ENCODE data around the gene ADCY2. TPM values are rescaled to one million over a fixed set of nuclear protein-coding genes. Genes with fewer than 3 reads are reported as not detected.
A peak's percentile ranks its signal among the peaks of the same experiment; 100 is the strongest.

Gene ADCY2
- polyA plus RNA-seq, 2 donors: 0.06 to 0.76 TPM

DNA sequence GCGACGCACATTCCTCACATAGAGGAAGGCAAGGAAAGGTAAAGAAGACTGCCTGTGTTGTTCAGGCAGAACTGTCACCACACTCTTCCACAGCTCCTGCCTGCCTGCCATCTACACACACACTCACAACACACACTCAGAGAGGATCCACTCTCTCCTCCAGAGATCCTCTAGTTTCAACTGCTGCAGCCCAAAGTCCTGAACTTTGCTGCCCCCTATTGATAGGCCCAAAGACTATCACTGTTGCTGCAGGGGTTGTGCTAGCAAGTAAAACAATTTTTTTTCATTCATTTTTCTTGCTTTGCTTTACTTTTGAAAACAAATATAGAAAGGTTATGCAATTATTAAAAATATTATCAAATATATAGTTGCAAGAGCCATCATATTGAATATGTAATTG is 460.9 kb downstream of the ADCY2 start:
- no peak overlapping the region for H3K4me3 ChIP-seq (ENCODE audit: low read depth in 1 of 2, low read length in 2 of 2)
- peaks cover 0 to 2% of the 10 kb centered on the region in 2 donors for H3K4me1 ChIP-seq (ENCODE audit: control insufficient read depth in 2 of 2, insufficient read depth in 2 of 2, low read length in 1 of 2)
- H3K27ac ChIP-seq (ENCODE audit: low read depth in 2 of 2, low read length in 1 of 2): no peak overlapping the region
- H3K27me3 ChIP-seq (ENCODE audit: control insufficient read depth in 1 of 2, insufficient read depth in 2 of 2, low read length in 2 of 2): no peaks in the 10 kb centered on the region
- 94 to 100% methylated on average over 2 of the region's 2 CpGs for WGBS, 2 donors
- H3K36me3 ChIP-seq (ENCODE audit: control insufficient read depth in 2 of 2, insufficient read depth in 2 of 2, low read length in 1 of 2): peaks cover 3 to 6% of the 10 kb centered on the region in 2 donors
- H3K9me3 ChIP-seq (ENCODE audit: control insufficient read depth in 2 of 2, insufficient read depth in 1 of 2, low read depth in 1 of 2, low read length in 1 of 2): no peaks in the 10 kb centered on the region

DNA sequence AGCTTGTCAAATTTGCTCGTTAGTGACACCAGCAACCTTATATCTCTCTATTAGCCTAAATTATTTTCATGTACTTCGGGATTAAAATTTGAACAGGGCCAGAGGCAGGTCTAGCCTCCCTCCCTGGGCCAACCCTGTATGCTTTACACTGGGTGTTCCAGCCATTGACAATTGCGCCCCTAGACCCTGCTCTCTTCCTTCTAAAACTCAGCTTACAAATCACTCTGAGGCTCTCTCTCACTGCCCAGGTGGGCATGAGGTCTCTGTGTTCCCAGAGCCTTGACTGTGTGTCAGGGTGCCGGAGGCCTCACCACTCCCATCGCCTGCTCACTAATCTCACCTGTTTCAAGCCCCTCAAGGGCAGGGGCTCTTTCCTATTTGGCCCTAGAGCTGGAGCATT is 461.4 kb downstream of the ADCY2 start:
- Histone ChIP-seq H3K4me1 (ENCODE audit: control insufficient read depth in 2 of 2, insufficient read depth in 2 of 2, low read length in 1 of 2) (no peaks in the 10 kb centered on the region), H3K4me3 (ENCODE audit: low read depth in 1 of 2, low read length in 2 of 2) (no peak overlapping the region), H3K9me3 (ENCODE audit: control insufficient read depth in 2 of 2, insufficient read depth in 1 of 2, low read depth in 1 of 2, low read length in 1 of 2) (no peaks in the 10 kb centered on the region), H3K27ac (ENCODE audit: low read depth in 2 of 2, low read length in 1 of 2) (no peak overlapping the region), H3K27me3 (ENCODE audit: control insufficient read depth in 1 of 2, insufficient read depth in 2 of 2, low read length in 2 of 2) (no peaks in the 10 kb centered on the region), H3K36me3 (ENCODE audit: control insufficient read depth in 2 of 2, insufficient read depth in 2 of 2, low read length in 1 of 2) (peaks cover 6% of the 10 kb centered on the region in 2 donors)
- 84 to 85% methylated on average over 5 of the region's 5 CpGs for WGBS, 2 donors

DNA sequence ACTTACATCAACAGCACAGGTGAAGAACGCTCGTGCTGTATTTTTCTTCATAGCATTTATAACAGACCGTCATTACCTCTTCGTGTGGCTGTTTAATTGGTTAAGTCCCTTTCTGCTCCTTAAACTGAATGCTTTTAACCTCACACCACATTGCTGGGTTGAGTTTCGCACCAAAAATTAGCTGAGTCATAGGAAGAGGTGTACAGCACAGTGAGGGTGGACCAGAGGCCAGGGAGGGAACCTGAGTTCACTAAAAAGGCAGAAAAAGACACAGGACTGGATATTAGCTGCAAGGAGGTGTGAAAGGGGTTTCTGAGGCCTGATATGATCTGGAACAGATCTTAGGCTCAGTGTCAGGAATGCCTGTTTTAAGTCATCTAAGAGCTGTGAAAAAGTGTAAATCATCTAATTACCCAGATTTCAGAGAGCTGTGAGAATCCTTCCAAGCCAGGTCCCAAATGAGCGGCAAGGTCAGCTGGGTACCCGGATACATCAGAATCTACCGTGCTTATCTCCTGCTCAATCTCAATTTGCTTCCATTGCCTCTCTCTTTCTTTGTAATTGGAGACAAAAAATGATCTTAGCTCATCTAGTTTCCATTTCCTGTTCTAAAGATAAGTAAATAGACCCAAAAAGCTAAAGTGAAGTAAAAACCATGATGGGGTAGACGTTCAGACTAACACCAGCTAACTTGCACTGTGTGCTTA is 462.1 kb downstream of the ADCY2 start:
- H3K4me3 ChIP-seq (ENCODE audit: low read depth in 1 of 2, low read length in 2 of 2): no peak overlapping the region
- H3K9me3 ChIP-seq (ENCODE audit: control insufficient read depth in 2 of 2, insufficient read depth in 1 of 2, low read depth in 1 of 2, low read length in 1 of 2): no peaks in the 10 kb centered on the region
- 75 to 84% methylated on average over 9 of the region's 9 CpGs for WGBS, 2 donors
- peaks cover 6% of the 10 kb centered on the region in 2 donors for H3K36me3 ChIP-seq (ENCODE audit: control insufficient read depth in 2 of 2, insufficient read depth in 2 of 2, low read length in 1 of 2)
- H3K27me3 ChIP-seq (ENCODE audit: control insufficient read depth in 1 of 2, insufficient read depth in 2 of 2, low read length in 2 of 2): no peaks in the 10 kb centered on the region
- H3K4me1 ChIP-seq (ENCODE audit: control insufficient read depth in 2 of 2, insufficient read depth in 2 of 2, low read length in 1 of 2): no peaks in the 10 kb centered on the region
- H3K27ac ChIP-seq (ENCODE audit: low read depth in 2 of 2, low read length in 1 of 2): no peak overlapping the region

- Histone ChIP-seq H3K36me3 (ENCODE audit: control insufficient read depth in 2 of 2, insufficient read depth in 2 of 2, low read length in 1 of 2) (peaks cover 0 to 4% of the 10 kb centered on the region in 2 donors), H3K4me1 (ENCODE audit: control insufficient read depth in 2 of 2, insufficient read depth in 2 of 2, low read length in 1 of 2) (peaks cover 0 to 2% of the 10 kb centered on the region in 2 donors), H3K27me3 (ENCODE audit: control insufficient read depth in 1 of 2, insufficient read depth in 2 of 2, low read length in 2 of 2) (no peaks in the 10 kb centered on the region), H3K4me3 (ENCODE audit: low read depth in 1 of 2, low read length in 2 of 2) (no peak overlapping the region), H3K9me3 (ENCODE audit: control insufficient read depth in 2 of 2, insufficient read depth in 1 of 2, low read depth in 1 of 2, low read length in 1 of 2) (no peaks in the 10 kb centered on the region), H3K27ac (ENCODE audit: low read depth in 2 of 2, low read length in 1 of 2) (no peak overlapping the region)
- WGBS, 2 donors: 87 to 95% methylated on average over 2 of the region's 2 CpGs
Measured at GRCh38 chr5:7866196-7866595, 470.3 kb downstream of the ADCY2 start.

- H3K27ac ChIP-seq (ENCODE audit: low read depth in 2 of 2, low read length in 1 of 2): no peak overlapping the region
- no peaks in the 10 kb centered on the region for H3K27me3 ChIP-seq (ENCODE audit: control insufficient read depth in 1 of 2, insufficient read depth in 2 of 2, low read length in 2 of 2)
- WGBS, 2 donors: 71 to 72% methylated on average over 3 of the region's 3 CpGs
- no peak overlapping the region for H3K4me3 ChIP-seq (ENCODE audit: low read depth in 1 of 2, low read length in 2 of 2)
- no peaks in the 10 kb centered on the region for H3K9me3 ChIP-seq (ENCODE audit: control insufficient read depth in 2 of 2, insufficient read depth in 1 of 2, low read depth in 1 of 2, low read length in 1 of 2)
- H3K4me1 ChIP-seq (ENCODE audit: control insufficient read depth in 2 of 2, insufficient read depth in 2 of 2, low read length in 1 of 2): peaks cover 0 to 2% of the 10 kb centered on the region in 2 donors
- no peaks in the 10 kb centered on the region for H3K36me3 ChIP-seq (ENCODE audit: control insufficient read depth in 2 of 2, insufficient read depth in 2 of 2, low read length in 1 of 2)
Measured at GRCh38 chr5:7867260-7867659, 471.3 kb downstream of the ADCY2 start.

- Histone ChIP-seq H3K9me3 (ENCODE audit: control insufficient read depth in 2 of 2, insufficient read depth in 1 of 2, low read depth in 1 of 2, low read length in 1 of 2) (no peaks in the 10 kb centered on the region), H3K4me1 (ENCODE audit: control insufficient read depth in 2 of 2, insufficient read depth in 2 of 2, low read length in 1 of 2) (peaks cover 0 to 2% of the 10 kb centered on the region in 2 donors), H3K36me3 (ENCODE audit: control insufficient read depth in 2 of 2, insufficient read depth in 2 of 2, low read length in 1 of 2) (no peaks in the 10 kb centered on the region), H3K27ac (ENCODE audit: low read depth in 2 of 2, low read length in 1 of 2) (peak overlapping the region; percentile 39 to 48), H3K27me3 (ENCODE audit: control insufficient read depth in 1 of 2, insufficient read depth in 2 of 2, low read length in 2 of 2) (no peaks in the 10 kb centered on the region), H3K4me3 (ENCODE audit: low read depth in 1 of 2, low read length in 2 of 2) (peak overlapping the region; percentile 68 to 96)
- 0 to 1% methylated on average over 8 of the region's 8 CpGs for WGBS, 2 donors
Measured at GRCh38 chr5:7868427-7868772, 472.5 kb downstream of the ADCY2 start.

GRCh38 chr5:7868773-7869473 is 473.0 kb downstream of the ADCY2 start, which contains the start of the genes FASTKD3 and MTRR:
Gene FASTKD3 (minus strand): TSS chr5:7869031. CDS start chr5:7868083, 948 bp downstream.
Gene MTRR (plus strand): TSS chr5:7869148. CDS start chr5:7870795, 1,647 bp downstream.
- H3K4me1 ChIP-seq (ENCODE audit: control insufficient read depth in 2 of 2, insufficient read depth in 2 of 2, low read length in 1 of 2): peaks cover 0 to 2% of the 10 kb centered on the region in 2 donors
- H3K27me3 ChIP-seq (ENCODE audit: control insufficient read depth in 1 of 2, insufficient read depth in 2 of 2, low read length in 2 of 2): no peaks in the 10 kb centered on the region
- WGBS, 2 donors: 0 to 1% methylated on average over 81 to 83 of the region's 83 CpGs
- H3K9me3 ChIP-seq (ENCODE audit: control insufficient read depth in 2 of 2, insufficient read depth in 1 of 2, low read depth in 1 of 2, low read length in 1 of 2): no peaks in the 10 kb centered on the region
- no peaks in the 10 kb centered on the region for H3K36me3 ChIP-seq (ENCODE audit: control insufficient read depth in 2 of 2, insufficient read depth in 2 of 2, low read length in 1 of 2)
- H3K27ac ChIP-seq (ENCODE audit: low read depth in 2 of 2, low read length in 1 of 2): peak within 1 kb of the TSS; percentile 48 to 68
- H3K4me3 ChIP-seq (ENCODE audit: low read depth in 1 of 2, low read length in 2 of 2): peak within 1 kb of the TSS; percentile 68 to 96

DNA sequence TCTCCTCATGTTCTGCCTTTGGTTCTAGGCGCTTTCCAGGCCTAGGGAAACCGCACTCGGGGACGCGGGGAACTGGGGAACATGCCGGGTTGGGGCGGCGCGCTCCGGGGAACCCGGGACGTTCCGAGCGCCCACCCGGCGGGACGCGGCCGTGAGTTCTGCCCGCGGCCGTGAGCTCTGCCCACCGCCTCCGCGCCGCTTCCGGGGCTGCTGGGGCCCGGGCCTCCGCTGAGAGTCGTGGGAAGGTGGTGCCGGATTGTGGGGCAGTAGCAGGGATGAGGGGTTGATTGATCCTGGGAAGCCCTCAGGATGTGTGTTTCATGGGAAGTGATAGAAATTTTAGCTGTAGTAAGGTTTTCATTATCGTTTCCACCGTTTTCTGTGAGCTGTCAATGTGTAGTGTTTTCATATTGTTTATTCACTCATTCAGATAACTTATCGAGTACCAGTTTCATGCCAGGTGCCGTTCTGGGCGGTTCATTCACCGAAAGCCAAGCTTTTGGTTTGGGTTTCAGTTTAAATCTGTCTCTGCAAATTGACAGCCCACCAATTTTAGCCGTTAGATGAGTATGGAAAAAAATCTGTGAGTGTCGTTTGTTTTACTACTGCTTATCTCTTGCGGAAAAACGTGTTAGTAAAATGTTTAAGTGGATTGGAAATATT is 473.7 kb downstream of the ADCY2 start:
- H3K9me3 ChIP-seq (ENCODE audit: control insufficient read depth in 2 of 2, insufficient read depth in 1 of 2, low read depth in 1 of 2, low read length in 1 of 2): no peaks in the 10 kb centered on the region
- WGBS, 2 donors: 1% methylated on average over 41 of the region's 41 CpGs
- H3K4me1 ChIP-seq (ENCODE audit: control insufficient read depth in 2 of 2, insufficient read depth in 2 of 2, low read length in 1 of 2): peaks cover 0 to 2% of the 10 kb centered on the region in 2 donors
- H3K4me3 ChIP-seq (ENCODE audit: low read depth in 1 of 2, low read length in 2 of 2): peak overlapping the region; percentile 68 to 96
- H3K27ac ChIP-seq (ENCODE audit: low read depth in 2 of 2, low read length in 1 of 2): peak overlapping the region; percentile 45 to 68
- H3K27me3 ChIP-seq (ENCODE audit: control insufficient read depth in 1 of 2, insufficient read depth in 2 of 2, low read length in 2 of 2): no peaks in the 10 kb centered on the region
- H3K36me3 ChIP-seq (ENCODE audit: control insufficient read depth in 2 of 2, insufficient read depth in 2 of 2, low read length in 1 of 2): no peaks in the 10 kb centered on the region

DNA sequence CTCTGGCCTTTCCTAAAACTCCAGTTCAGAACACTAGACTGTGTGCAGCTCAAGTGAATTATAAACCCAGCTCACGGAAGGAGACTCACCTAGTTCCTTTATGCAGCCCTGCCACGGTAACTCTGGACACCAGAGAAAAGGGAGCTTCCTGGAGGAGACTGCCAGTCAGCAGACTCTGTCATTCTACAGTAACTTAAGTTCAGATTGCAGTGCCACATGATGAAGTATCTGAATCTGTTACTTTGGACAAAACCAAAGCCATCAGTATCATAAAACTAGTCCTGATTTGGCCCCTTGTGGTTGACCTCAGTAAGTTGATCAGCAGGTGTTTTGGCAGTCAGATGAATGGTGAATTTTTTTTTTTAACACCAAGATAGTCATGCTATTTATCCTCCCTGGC is 475.7 kb downstream of the ADCY2 start:
- peaks cover 0 to 4% of the 10 kb centered on the region in 2 donors for H3K36me3 ChIP-seq (ENCODE audit: control insufficient read depth in 2 of 2, insufficient read depth in 2 of 2, low read length in 1 of 2)
- no peaks in the 10 kb centered on the region for H3K27me3 ChIP-seq (ENCODE audit: control insufficient read depth in 1 of 2, insufficient read depth in 2 of 2, low read length in 2 of 2)
- peaks cover 0 to 2% of the 10 kb centered on the region in 2 donors for H3K4me1 ChIP-seq (ENCODE audit: control insufficient read depth in 2 of 2, insufficient read depth in 2 of 2, low read length in 1 of 2)
- 68 to 80% methylated on average over 2 of the region's 2 CpGs for WGBS, 2 donors
- no peak overlapping the region for H3K4me3 ChIP-seq (ENCODE audit: low read depth in 1 of 2, low read length in 2 of 2)
- no peaks in the 10 kb centered on the region for H3K9me3 ChIP-seq (ENCODE audit: control insufficient read depth in 2 of 2, insufficient read depth in 1 of 2, low read depth in 1 of 2, low read length in 1 of 2)
- no peak overlapping the region for H3K27ac ChIP-seq (ENCODE audit: low read depth in 2 of 2, low read length in 1 of 2)
